Thoracic aorta (tissue), 2 donors: ENCODE measurements around the gene CALCOCO2. TPM values are rescaled to one million over a fixed set of nuclear protein-coding genes. Genes with fewer than 3 reads are reported as not detected.

Experiments used
- ATAC-seq: fragments of 150-250 bp; one replicate; pipeline ENCODE4 v1.8.0; 2017; ENCODE audit warnings: low read depth; ENCODE audit not compliant: insufficient number of reproducible peaks, low FRiP score
- DNase-seq: peaks from one replicate; pipeline ENCODE4 v3.0.0-alpha.2; 2020; ENCODE audit warnings: low spot score
- H3K27ac ChIP-seq, 2 donors: fragments of 200-600 bp; sonication (generic); 1 replicate in 1 of 2; 2 replicates in 1 of 2; pipeline ENCODE4 v1.5.1; 2016; ENCODE audit warnings: mild to moderate bottlenecking in 2 of 2, moderate library complexity in 2 of 2
- H3K27me3 ChIP-seq: fragments of 200-600 bp; sonication (generic); replicated peaks from 2 replicates; pipeline ENCODE4 v1.6.0; 2016; ENCODE audit warnings: mild to moderate bottlenecking; ENCODE audit not compliant: insufficient read depth
- H3K36me3 ChIP-seq: fragments of 200-600 bp; sonication (generic); one replicate; pipeline ENCODE4 v1.5.1; 2016
- H3K4me1 ChIP-seq, 2 donors: fragments of 200-600 bp; sonication (generic); 1 replicate in 1 of 2; 2 replicates in 1 of 2; pipeline versions ENCODE4 v1.5.1 to v1.6.0; 2016; ENCODE audit warnings: low read depth in 2 of 2, mild to moderate bottlenecking in 1 of 2; ENCODE audit not compliant: control insufficient read depth in 1 of 2
- H3K4me3 ChIP-seq: fragments of 200-600 bp; sonication (generic); 2 replicates; pipeline ENCODE4 v1.5.1; 2016; ENCODE audit warnings: mild to moderate bottlenecking
- H3K9me3 ChIP-seq: fragments of 200-600 bp; sonication (generic); 2 replicates; pipeline ENCODE4 v1.5.1; 2016
- total RNA-seq, 2 donors: library from RNA; depleted of rRNA; stranded (reverse); fragments of >200 nt; gene quantifications; one replicate each; pipeline versions ENCODE4 v1.1.0 to v1.2.3, GENCODE V29; 2016
- TF ChIP-seq, protein P1 (sequence below): fragments of 200-600 bp; sonication (generic); IDR thresholded peaks from one replicate; pipeline ENCODE4 v1.5.1; 2019; ENCODE audit warnings: antibody characterized with exemption

CALCOCO2 gene
- total RNA-seq, 2 donors from 2014 or later = 122 to 192 TPM

- H3K27ac ChIP-seq = no peak overlapping the region
- ATAC-seq = no peak
- DNase-seq = no peak
- peaks cover 8 to 16% of the 10 kb centered on the region in 2 donors for H3K4me1 ChIP-seq
- TF ChIP-seq, protein P1, sequence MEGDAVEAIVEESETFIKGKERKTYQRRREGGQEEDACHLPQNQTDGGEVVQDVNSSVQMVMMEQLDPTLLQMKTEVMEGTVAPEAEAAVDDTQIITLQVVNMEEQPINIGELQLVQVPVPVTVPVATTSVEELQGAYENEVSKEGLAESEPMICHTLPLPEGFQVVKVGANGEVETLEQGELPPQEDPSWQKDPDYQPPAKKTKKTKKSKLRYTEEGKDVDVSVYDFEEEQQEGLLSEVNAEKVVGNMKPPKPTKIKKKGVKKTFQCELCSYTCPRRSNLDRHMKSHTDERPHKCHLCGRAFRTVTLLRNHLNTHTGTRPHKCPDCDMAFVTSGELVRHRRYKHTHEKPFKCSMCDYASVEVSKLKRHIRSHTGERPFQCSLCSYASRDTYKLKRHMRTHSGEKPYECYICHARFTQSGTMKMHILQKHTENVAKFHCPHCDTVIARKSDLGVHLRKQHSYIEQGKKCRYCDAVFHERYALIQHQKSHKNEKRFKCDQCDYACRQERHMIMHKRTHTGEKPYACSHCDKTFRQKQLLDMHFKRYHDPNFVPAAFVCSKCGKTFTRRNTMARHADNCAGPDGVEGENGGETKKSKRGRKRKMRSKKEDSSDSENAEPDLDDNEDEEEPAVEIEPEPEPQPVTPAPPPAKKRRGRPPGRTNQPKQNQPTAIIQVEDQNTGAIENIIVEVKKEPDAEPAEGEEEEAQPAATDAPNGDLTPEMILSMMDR = no peak
- H3K27me3 ChIP-seq = no peaks in the 10 kb centered on the region
- peaks cover 14% of the 10 kb centered on the region for H3K36me3 ChIP-seq
- H3K9me3 ChIP-seq = no peaks in the 10 kb centered on the region
- H3K4me3 ChIP-seq = peak overlapping the region; percentile 75
Observed at GRCh38 chr17:48892940-48893645, 62.3 kb downstream of the CALCOCO2 start.

- H3K36me3 ChIP-seq = peaks cover 14% of the 10 kb centered on the region
- no peaks in the 10 kb centered on the region for H3K27me3 ChIP-seq
- no peaks in the 10 kb centered on the region for H3K9me3 ChIP-seq
- TF ChIP-seq, protein P1 = no peak
- ATAC-seq (no peak), DNase-seq (no peak)
- H3K27ac ChIP-seq = no peak overlapping the region
- peak overlapping the region; percentile 75 for H3K4me3 ChIP-seq
- peaks cover 8 to 16% of the 10 kb centered on the region in 2 donors for H3K4me1 ChIP-seq
Observed at GRCh38 chr17:48893646-48894508, 63.0 kb downstream of the CALCOCO2 start.

DNA sequence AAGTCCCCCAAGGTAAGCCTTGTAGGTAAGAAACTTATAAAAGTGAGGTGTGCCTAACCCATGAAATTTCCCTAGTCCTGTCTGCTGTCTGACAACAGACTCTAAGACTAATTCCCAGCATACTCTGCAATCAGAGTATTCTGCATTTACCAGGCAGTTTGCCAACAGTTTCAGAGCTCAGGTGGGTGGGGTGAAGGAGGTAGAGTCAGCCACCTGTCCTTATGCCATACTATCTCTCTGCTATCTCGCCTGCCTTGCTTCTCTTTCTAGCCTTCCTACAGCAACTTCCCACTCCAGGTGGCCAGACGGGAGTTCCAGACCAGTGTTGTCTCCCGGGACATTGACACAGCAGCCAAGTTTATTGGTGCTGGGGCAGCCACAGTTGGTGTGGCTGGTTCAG is 64.1 kb downstream of the CALCOCO2 start:
- no peak overlapping the region for H3K4me3 ChIP-seq
- ATAC-seq = no peak
- no peak for DNase-seq
- no peaks in the 10 kb centered on the region for H3K27me3 ChIP-seq
- H3K4me1 ChIP-seq = peaks cover 8 to 16% of the 10 kb centered on the region in 2 donors
- peaks cover 14% of the 10 kb centered on the region for H3K36me3 ChIP-seq
- no peaks in the 10 kb centered on the region for H3K9me3 ChIP-seq
- TF ChIP-seq, protein P1 = no peak
- H3K27ac ChIP-seq = no peak overlapping the region

DNA sequence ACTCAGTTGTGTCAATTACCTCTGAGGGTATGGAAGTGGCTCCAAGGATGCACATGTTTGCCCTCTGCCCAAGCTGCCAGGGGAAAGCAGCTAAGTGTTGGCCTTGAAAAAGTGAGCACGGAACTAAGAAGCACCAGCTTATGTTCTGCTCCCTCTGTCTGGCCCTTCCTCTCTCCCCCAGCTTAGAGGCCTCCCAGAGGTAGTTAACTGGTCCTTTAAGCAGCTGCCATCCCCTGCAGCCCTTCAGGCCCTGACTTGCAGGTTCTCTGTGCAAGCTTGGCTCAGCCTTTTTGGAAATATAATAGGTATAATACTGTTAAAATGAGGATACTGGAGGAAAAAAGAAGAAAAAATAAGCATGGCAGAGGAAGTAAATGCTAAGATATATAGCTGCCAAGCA is 70.4 kb downstream of the CALCOCO2 start:
- peaks cover 3% of the 10 kb centered on the region for H3K36me3 ChIP-seq
- H3K9me3 ChIP-seq = no peaks in the 10 kb centered on the region
- TF ChIP-seq, protein P1 = no peak
- ATAC-seq (no peak), DNase-seq (no peak)
- no peak overlapping the region for H3K27ac ChIP-seq
- no peaks in the 10 kb centered on the region for H3K4me1 ChIP-seq
- no peak overlapping the region for H3K4me3 ChIP-seq
- no peaks in the 10 kb centered on the region for H3K27me3 ChIP-seq

DNA sequence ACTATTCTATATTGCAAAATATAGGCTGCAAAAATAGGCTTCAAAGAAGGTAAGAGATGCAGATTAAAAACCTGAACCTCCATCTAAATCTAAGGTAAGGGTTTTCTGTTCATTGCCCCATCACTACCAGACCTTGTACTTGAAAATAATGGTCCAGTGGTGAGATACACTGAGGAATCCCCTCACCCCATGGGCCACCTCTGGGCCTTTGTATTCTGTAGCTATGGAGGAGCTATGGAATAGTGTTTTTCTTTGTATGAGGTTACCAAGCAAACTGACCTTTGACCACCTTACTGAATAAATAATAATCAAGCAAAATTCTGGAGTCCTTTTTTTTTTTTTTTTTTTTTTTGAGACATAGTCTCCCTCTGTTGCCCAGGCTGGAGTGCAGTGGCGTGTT is 72.6 kb downstream of the CALCOCO2 start:
- no peak for DNase-seq
- no peak for ATAC-seq
- Histone ChIP-seq H3K36me3 (no peaks in the 10 kb centered on the region), H3K4me1 (peaks cover 4 to 7% of the 10 kb centered on the region in 2 donors), H3K9me3 (no peaks in the 10 kb centered on the region), H3K4me3 (no peak overlapping the region), H3K27me3 (no peaks in the 10 kb centered on the region), H3K27ac (no peak overlapping the region)
- TF ChIP-seq, protein P1 = no peak
